ENCODE data around the gene CAT. TPM values are rescaled to one million over a fixed set of nuclear protein-coding genes. Genes with fewer than 3 reads are reported as not detected.

Gene CAT
- total RNA-seq, 4 donors from 2014 or later: 72.8 to 163 (median 84.4) TPM

- Histone ChIP-seq H3K4me1 (no peaks in the 10 kb centered on the region), H3K27ac (replicated peaks in 1 of 4) (no peak overlapping the region), H3K9me3 (no peaks in the 10 kb centered on the region), H3K36me3 (peaks cover 0 to 9% (median 1%) of the 10 kb centered on the region in 4 donors), H3K27me3 (no peaks in the 10 kb centered on the region), H3K4me3 (no peak overlapping the region)
- 60% methylated on average over 8 of the region's 8 CpGs for whole genome bisulfite sequencing
- no peak for DNase-seq (ENCODE audit: extremely low spot score)
- intact Hi-C loops (cut with DNase I): no loop called here
- no peak for TF ChIP-seq EP300 (IDR thresholded peaks at IDR 0.05)
- TF ChIP-seq, protein P1, sequence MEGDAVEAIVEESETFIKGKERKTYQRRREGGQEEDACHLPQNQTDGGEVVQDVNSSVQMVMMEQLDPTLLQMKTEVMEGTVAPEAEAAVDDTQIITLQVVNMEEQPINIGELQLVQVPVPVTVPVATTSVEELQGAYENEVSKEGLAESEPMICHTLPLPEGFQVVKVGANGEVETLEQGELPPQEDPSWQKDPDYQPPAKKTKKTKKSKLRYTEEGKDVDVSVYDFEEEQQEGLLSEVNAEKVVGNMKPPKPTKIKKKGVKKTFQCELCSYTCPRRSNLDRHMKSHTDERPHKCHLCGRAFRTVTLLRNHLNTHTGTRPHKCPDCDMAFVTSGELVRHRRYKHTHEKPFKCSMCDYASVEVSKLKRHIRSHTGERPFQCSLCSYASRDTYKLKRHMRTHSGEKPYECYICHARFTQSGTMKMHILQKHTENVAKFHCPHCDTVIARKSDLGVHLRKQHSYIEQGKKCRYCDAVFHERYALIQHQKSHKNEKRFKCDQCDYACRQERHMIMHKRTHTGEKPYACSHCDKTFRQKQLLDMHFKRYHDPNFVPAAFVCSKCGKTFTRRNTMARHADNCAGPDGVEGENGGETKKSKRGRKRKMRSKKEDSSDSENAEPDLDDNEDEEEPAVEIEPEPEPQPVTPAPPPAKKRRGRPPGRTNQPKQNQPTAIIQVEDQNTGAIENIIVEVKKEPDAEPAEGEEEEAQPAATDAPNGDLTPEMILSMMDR (IDR thresholded peaks at IDR 0.05): no peak
- no peak for TF ChIP-seq POLR2A (IDR thresholded peaks at IDR 0.05; ENCODE audit: low read depth)
- TF ChIP-seq POLR2AphosphoS5 (IDR thresholded peaks at IDR 0.05): no peak
These were observed 40.3 kb downstream of the CAT start for GRCh38 chr11:34478845-34479663.

DNA sequence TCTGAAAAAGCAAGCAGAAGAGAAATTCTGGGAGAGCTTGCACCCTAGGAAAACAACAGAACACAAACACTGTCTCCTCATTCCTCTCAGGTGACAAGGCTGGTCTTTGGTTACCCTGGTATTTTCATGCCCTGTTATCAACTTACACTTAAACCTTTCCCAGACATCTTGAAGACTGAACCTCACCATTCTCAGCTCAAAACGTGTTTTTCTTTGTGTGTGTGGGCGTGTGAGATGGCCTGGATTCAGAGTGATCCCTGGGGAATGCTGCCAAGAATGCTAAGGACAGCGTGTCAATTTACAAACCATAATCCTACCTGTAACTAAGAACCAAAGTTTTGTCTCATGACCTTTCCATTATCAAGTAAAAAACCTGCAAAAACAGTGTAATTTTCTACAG, 41.6 kb downstream of the CAT start:
- no peak overlapping the region for H3K27ac ChIP-seq (replicated peaks in 1 of 4)
- peak; percentile 50 for DNase-seq (ENCODE audit: extremely low spot score)
- intact Hi-C loops (cut with DNase I): no loop called here
- H3K4me3 ChIP-seq: no peak overlapping the region
- no peaks in the 10 kb centered on the region for H3K27me3 ChIP-seq
- WGBS: 38% methylated on average over 3 of the region's 3 CpGs
- no peaks in the 10 kb centered on the region for H3K9me3 ChIP-seq
- TF ChIP-seq, protein P1 (IDR thresholded peaks at IDR 0.05): no peak
- TF ChIP-seq POLR2AphosphoS5 (IDR thresholded peaks at IDR 0.05) (no peak), EP300 (IDR thresholded peaks at IDR 0.05) (no peak), POLR2A (IDR thresholded peaks at IDR 0.05; ENCODE audit: low read depth) (no peak)
- no peaks in the 10 kb centered on the region for H3K36me3 ChIP-seq
- H3K4me1 ChIP-seq: no peaks in the 10 kb centered on the region

- Histone ChIP-seq H3K27ac (replicated peaks in 1 of 4) (no peak overlapping the region), H3K27me3 (no peaks in the 10 kb centered on the region), H3K4me1 (no peaks in the 10 kb centered on the region), H3K36me3 (no peaks in the 10 kb centered on the region), H3K9me3 (no peaks in the 10 kb centered on the region), H3K4me3 (no peak overlapping the region)
- intact Hi-C loops (cut with DNase I): no loop called here
- TF ChIP-seq POLR2A (IDR thresholded peaks at IDR 0.05; ENCODE audit: low read depth) (no peak), POLR2AphosphoS5 (IDR thresholded peaks at IDR 0.05) (no peak), EP300 (IDR thresholded peaks at IDR 0.05) (no peak)
- TF ChIP-seq, protein P1 (IDR thresholded peaks at IDR 0.05): no peak
- 84% methylated on average over 3 of the region's 3 CpGs for WGBS
- no peak for DNase-seq (ENCODE audit: extremely low spot score)
These were observed 42.6 kb downstream of the CAT start for GRCh38 chr11:34481307-34481706.

GRCh38 chr11:34483106-34483874, 44.6 kb downstream of the CAT start:
- no peak for DNase-seq (ENCODE audit: extremely low spot score)
- no peaks in the 10 kb centered on the region for H3K9me3 ChIP-seq

More at GRCh38 chr11:34483106-34483874, 44.6 kb downstream of the CAT start:
- intact Hi-C loops (cut with DNase I): no loop called here
- H3K27ac ChIP-seq (replicated peaks in 1 of 4): no peak overlapping the region
- H3K4me1 ChIP-seq: no peaks in the 10 kb centered on the region
- no peaks in the 10 kb centered on the region for H3K36me3 ChIP-seq
- peaks cover 0 to 4% (median 0%) of the 10 kb centered on the region in 4 donors for H3K27me3 ChIP-seq
- 90% methylated on average over 9 of the region's 9 CpGs for WGBS
- no peak overlapping the region for H3K4me3 ChIP-seq
- TF ChIP-seq, protein P1 (IDR thresholded peaks at IDR 0.05): no peak
- TF ChIP-seq EP300 (IDR thresholded peaks at IDR 0.05): no peak
- no peak for TF ChIP-seq POLR2A (IDR thresholded peaks at IDR 0.05; ENCODE audit: low read depth)
- no peak for TF ChIP-seq POLR2AphosphoS5 (IDR thresholded peaks at IDR 0.05)
